ENCODE data around the gene CCNY.

CCNY gene

GRCh38 chr10:35362701-35363350, 26.5 kb downstream of the CCNY start:
- in situ Hi-C loops (cut with HindIII; ENCODE audit: low sequenced_read_pairs), result no loop called here
- DNase-seq (ENCODE audit: low read depth), result no peak
- no peak overlapping the region for H3K4me3 ChIP-seq (ENCODE audit: low read depth, low read length)
- no peak for TF ChIP-seq CTCF (IDR thresholded peaks at IDR 0.05; ENCODE audit: low read depth, low read length, missing control alignments)

- DNase-seq (ENCODE audit: low read depth), result no peak
- in situ Hi-C loops (cut with HindIII; ENCODE audit: low sequenced_read_pairs), result no loop called here
These were observed 27.3 kb downstream of the CCNY start for GRCh38 chr10:35363587-35363986.

GRCh38 chr10:35364808-35365207, 28.5 kb downstream of the CCNY start:
- in situ Hi-C loops (cut with HindIII; ENCODE audit: low sequenced_read_pairs), result no loop called here
- no peak for TF ChIP-seq CTCF (IDR thresholded peaks at IDR 0.05; ENCODE audit: low read depth, low read length, missing control alignments)
- no peak for DNase-seq (ENCODE audit: low read depth)

More at GRCh38 chr10:35363587-35363986, 27.3 kb downstream of the CCNY start:
- no peak overlapping the region for H3K4me3 ChIP-seq (ENCODE audit: low read depth, low read length)
- no peak for TF ChIP-seq CTCF (IDR thresholded peaks at IDR 0.05; ENCODE audit: low read depth, low read length, missing control alignments)

GRCh38 chr10:35365994-35366393, 29.7 kb downstream of the CCNY start:
- DNase-seq (ENCODE audit: low read depth), result no peak
- no peak for TF ChIP-seq CTCF (IDR thresholded peaks at IDR 0.05; ENCODE audit: low read depth, low read length, missing control alignments)
- in situ Hi-C loops (cut with HindIII; ENCODE audit: low sequenced_read_pairs), result no loop called here
- H3K4me3 ChIP-seq (ENCODE audit: low read depth, low read length), result no peak overlapping the region

More at GRCh38 chr10:35364808-35365207, 28.5 kb downstream of the CCNY start:
- H3K4me3 ChIP-seq (ENCODE audit: low read depth, low read length), result no peak overlapping the region

- no peak for DNase-seq (ENCODE audit: low read depth)
- H3K4me3 ChIP-seq (ENCODE audit: low read depth, low read length), result no peak overlapping the region
- in situ Hi-C loops (cut with HindIII; ENCODE audit: low sequenced_read_pairs), result no loop called here
- TF ChIP-seq CTCF (IDR thresholded peaks at IDR 0.05; ENCODE audit: low read depth, low read length, missing control alignments), result no peak
These were observed 31.0 kb downstream of the CCNY start for GRCh38 chr10:35367107-35367859.

GRCh38 chr10:35367982-35368381, 31.7 kb downstream of the CCNY start:
- H3K4me3 ChIP-seq (ENCODE audit: low read depth, low read length), result no peak overlapping the region
- no peak for TF ChIP-seq CTCF (IDR thresholded peaks at IDR 0.05; ENCODE audit: low read depth, low read length, missing control alignments)
- DNase-seq (ENCODE audit: low read depth), result no peak
- in situ Hi-C loops (cut with HindIII; ENCODE audit: low sequenced_read_pairs), result no loop called here
